HG03280 (cell line): ENCODE results near the gene TRIM56.
"Not testable (repeated sequence)": the region's sequence is repeated elsewhere in the genome, so short reads cannot be mapped to it uniquely, and the experiment has no call there.

Experiments
- ATAC-seq: cut with Tn5 transposase; IDR thresholded peaks from one replicate; pipeline ENCODE4 v1.9.1; 2021; ENCODE audit warnings: mild to moderate bottlenecking, moderate library complexity; ENCODE audit not compliant: unreplicated experiment

Gene TRIM56

GRCh38 chr7:101089876-101090275 is 4.6 kb downstream of the TRIM56 start:
- no peak for ATAC-seq

GRCh38 chr7:101092266-101092905 is 7.1 kb downstream of the TRIM56 start:
- ATAC-seq = not testable (repeated sequence)

- ATAC-seq = no peak
These were observed 8.6 kb downstream of the TRIM56 start for GRCh38 chr7:101093906-101094305.

GRCh38 chr7:101094376-101094775 is 9.1 kb downstream of the TRIM56 start:
- ATAC-seq = no peak

- no peak for ATAC-seq
These were observed 9.6 kb downstream of the TRIM56 start for GRCh38 chr7:101094791-101095375.

GRCh38 chr7:101096331-101096956 is 11.2 kb downstream of the TRIM56 start:
- ATAC-seq = no peak

GRCh38 chr7:101096957-101097347 is 11.7 kb downstream of the TRIM56 start:
- ATAC-seq = no peak

GRCh38 chr7:101097561-101097960 is 12.3 kb downstream of the TRIM56 start:
- ATAC-seq = no peak

- ATAC-seq = no peak
These were observed 14.9 kb downstream of the TRIM56 start for GRCh38 chr7:101099969-101100781.

- ATAC-seq = no peak
These were observed 15.9 kb downstream of the TRIM56 start for GRCh38 chr7:101100858-101101847.

GRCh38 chr7:101102026-101102425 is 16.7 kb downstream of the TRIM56 start:
- ATAC-seq = no peak

- not testable (repeated sequence) for ATAC-seq
These were observed 18.4 kb downstream of the TRIM56 start for GRCh38 chr7:101103701-101104100.

- ATAC-seq = no peak
These were observed 19.0 kb downstream of the TRIM56 start for GRCh38 chr7:101104193-101104713.

- no peak for ATAC-seq
These were observed 19.5 kb downstream of the TRIM56 start for GRCh38 chr7:101104799-101105198.

- not testable (repeated sequence) for ATAC-seq
These were observed 20.0 kb downstream of the TRIM56 start for GRCh38 chr7:101105248-101105647.

GRCh38 chr7:101106386-101106785 is 21.1 kb downstream of the TRIM56 start:
- ATAC-seq = no peak

GRCh38 chr7:101108330-101108857 is 23.1 kb downstream of the TRIM56 start:
- ATAC-seq = no peak

- ATAC-seq = no peak
These were observed 23.7 kb downstream of the TRIM56 start for GRCh38 chr7:101108961-101109360.

- no peak for ATAC-seq
These were observed 24.1 kb downstream of the TRIM56 start for GRCh38 chr7:101109368-101109767.

- ATAC-seq = no peak
These were observed 26.0 kb downstream of the TRIM56 start for GRCh38 chr7:101111261-101111660.
